ENCODE data around the gene TAF1D. TPM values are rescaled to one million over a fixed set of nuclear protein-coding genes. Genes with fewer than 3 reads are reported as not detected.

Gene TAF1D
- total and polyA plus RNA-seq, 2 donors from 2014 or later: 64.3 to 110 TPM

GRCh38 chr11:93757924-93758865 is 16.9 kb upstream of the TAF1D start:
- Histone ChIP-seq H3K27me3 (ENCODE audit: control insufficient read depth, insufficient read depth, low read length) (no peaks in the 10 kb centered on the region), H3K9me3 (ENCODE audit: control insufficient read depth in 2 of 3, insufficient read depth in 1 of 3, low read length in 3 of 3) (no peaks in the 10 kb centered on the region), H3K36me3 (ENCODE audit: control insufficient read depth in 2 of 3, insufficient read depth in 3 of 3, low read length in 3 of 3) (peaks cover 11 to 48% (median 25%) of the 10 kb centered on the region in 3 donors), H3K9ac (ENCODE audit: low read length in 3 of 3) (no peak overlapping the region), H3K4me3 (ENCODE audit: low read length in 3 of 3) (no peak overlapping the region), H3K4me1 (ENCODE audit: control insufficient read depth in 2 of 3, insufficient read depth in 2 of 3, low read depth in 1 of 3, low read length in 3 of 3) (no peaks in the 10 kb centered on the region), H3K27ac (ENCODE audit: low read depth in 2 of 2, low read length in 2 of 2) (no peak overlapping the region)
- no peak for TF ChIP-seq CTCF (IDR thresholded peaks at IDR 0.05; ENCODE audit: borderline replicate concordance, extremely low read depth, insufficient read depth)
- DNase-seq (no peak), FAIRE-seq (no peak)
- intact Hi-C loops (cut with DNase I): no loop called here

GRCh38 chr11:93757301-93757700 is 16.0 kb upstream of the TAF1D start:
- Histone ChIP-seq H3K36me3 (ENCODE audit: control insufficient read depth in 2 of 3, insufficient read depth in 3 of 3, low read length in 3 of 3) (peaks cover 8 to 46% (median 23%) of the 10 kb centered on the region in 3 donors), H3K27ac (ENCODE audit: low read depth in 2 of 2, low read length in 2 of 2) (no peak overlapping the region), H3K9ac (ENCODE audit: low read length in 3 of 3) (no peak overlapping the region), H3K4me3 (ENCODE audit: low read length in 3 of 3) (no peak overlapping the region), H3K4me1 (ENCODE audit: control insufficient read depth in 2 of 3, insufficient read depth in 2 of 3, low read depth in 1 of 3, low read length in 3 of 3) (no peaks in the 10 kb centered on the region), H3K9me3 (ENCODE audit: control insufficient read depth in 2 of 3, insufficient read depth in 1 of 3, low read length in 3 of 3) (no peaks in the 10 kb centered on the region), H3K27me3 (ENCODE audit: control insufficient read depth, insufficient read depth, low read length) (no peaks in the 10 kb centered on the region)
- no peak for DNase-seq
- FAIRE-seq: no peak
- intact Hi-C loops (cut with DNase I): no loop called here
- no peak for TF ChIP-seq CTCF (IDR thresholded peaks at IDR 0.05; ENCODE audit: borderline replicate concordance, extremely low read depth, insufficient read depth)

GRCh38 chr11:93756748-93757147 is 15.5 kb upstream of the TAF1D start:
- no peak for DNase-seq
- TF ChIP-seq CTCF (IDR thresholded peaks at IDR 0.05; ENCODE audit: borderline replicate concordance, extremely low read depth, insufficient read depth): no peak
- intact Hi-C loops (cut with DNase I): no loop called here
- no peak overlapping the region for H3K27ac ChIP-seq (ENCODE audit: low read depth in 2 of 2, low read length in 2 of 2)
- no peaks in the 10 kb centered on the region for H3K9me3 ChIP-seq (ENCODE audit: control insufficient read depth in 2 of 3, insufficient read depth in 1 of 3, low read length in 3 of 3)
- no peak for FAIRE-seq
- H3K27me3 ChIP-seq (ENCODE audit: control insufficient read depth, insufficient read depth, low read length): no peaks in the 10 kb centered on the region
- no peaks in the 10 kb centered on the region for H3K4me1 ChIP-seq (ENCODE audit: control insufficient read depth in 2 of 3, insufficient read depth in 2 of 3, low read depth in 1 of 3, low read length in 3 of 3)
- no peak overlapping the region for H3K4me3 ChIP-seq (ENCODE audit: low read length in 3 of 3)
- peaks cover 8 to 48% (median 23%) of the 10 kb centered on the region in 3 donors for H3K36me3 ChIP-seq (ENCODE audit: control insufficient read depth in 2 of 3, insufficient read depth in 3 of 3, low read length in 3 of 3)
- H3K9ac ChIP-seq (ENCODE audit: low read length in 3 of 3): no peak overlapping the region

Measured in kidney (tissue), 14 donors.